Measurements from ENCODE around the gene FBXO31.
"Not testable (repeated sequence)": the region's sequence is repeated elsewhere in the genome, so short reads cannot be mapped to it uniquely, and the experiment has no call there.

FBXO31 gene

DNA sequence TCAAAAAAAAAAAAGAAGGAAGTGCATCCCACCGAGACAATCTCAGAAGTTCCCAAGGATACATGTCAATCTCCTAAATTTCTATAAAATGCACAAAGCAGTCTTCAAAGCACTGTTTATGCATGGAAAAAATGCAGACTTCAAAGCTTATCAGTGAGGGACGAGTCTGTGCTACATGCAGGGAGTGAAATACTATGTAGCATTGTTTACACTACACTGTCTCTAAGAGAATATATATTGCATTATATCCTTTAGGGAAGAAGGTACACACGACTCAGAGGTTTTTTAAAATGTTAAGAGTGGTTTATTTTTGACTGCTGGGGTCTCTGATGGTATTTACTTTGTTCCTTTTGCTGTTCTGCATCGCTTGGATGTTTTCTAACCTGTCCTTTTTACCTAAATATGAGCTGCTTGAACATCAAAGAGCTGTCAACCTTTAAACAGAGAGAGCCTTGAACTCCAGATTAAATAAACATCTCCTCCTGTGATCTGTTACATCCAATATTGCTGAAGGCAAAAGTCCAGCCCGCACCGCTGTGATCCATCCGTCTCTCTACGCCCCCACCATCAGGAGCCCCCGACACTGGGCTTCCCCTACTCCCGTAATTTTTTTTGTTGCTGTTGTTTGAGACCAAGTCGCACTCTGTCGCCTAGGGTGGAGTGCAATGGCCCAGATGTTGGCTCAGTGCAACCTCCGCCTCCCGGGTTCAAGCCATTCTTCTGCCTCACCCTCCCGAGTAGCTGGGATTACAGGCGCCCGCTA lies 1.4 kb downstream of the FBXO31 start:
- peak in 1 of 2 experiments; percentile 42 for DNase-seq

DNA sequence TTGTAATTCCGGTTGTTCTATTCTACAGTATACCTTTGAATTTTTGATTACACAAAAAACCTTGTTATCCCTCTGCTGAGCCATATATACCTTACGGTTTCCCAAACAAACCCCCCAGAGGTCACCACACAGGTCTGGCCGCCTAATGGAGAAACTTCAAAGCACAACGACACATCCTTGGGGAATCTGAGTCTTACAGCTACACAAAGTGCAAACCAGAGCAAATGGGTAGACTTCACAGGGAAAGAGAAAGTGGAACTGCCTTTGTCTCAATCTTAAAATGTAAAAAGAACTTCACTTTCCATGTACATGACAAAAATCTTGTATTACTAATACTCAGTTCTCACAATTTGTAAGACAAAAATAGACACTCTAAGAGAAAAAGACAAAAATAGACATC lies 2.7 kb downstream of the FBXO31 start:
- no peak for DNase-seq

DNA sequence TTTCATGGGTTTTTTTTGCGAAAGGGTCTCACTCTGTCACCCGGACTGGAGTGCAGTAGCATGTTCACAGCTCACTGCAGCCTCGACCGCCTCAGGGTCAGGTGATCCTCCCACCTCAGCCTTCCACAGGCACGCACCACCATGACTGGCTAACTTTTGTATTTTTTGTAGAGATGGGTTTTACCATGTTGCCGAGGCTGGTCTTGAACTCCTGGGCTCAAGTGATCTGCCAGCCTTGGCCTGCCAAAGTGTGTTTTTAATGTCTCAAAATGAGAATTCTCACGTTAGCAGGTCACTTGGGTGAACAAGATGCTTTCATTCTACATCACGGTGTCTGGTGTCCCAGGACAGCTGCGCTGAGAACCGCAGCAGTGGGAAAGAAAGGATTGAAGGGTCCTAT lies 3.2 kb downstream of the FBXO31 start:
- no peak for DNase-seq

DNA sequence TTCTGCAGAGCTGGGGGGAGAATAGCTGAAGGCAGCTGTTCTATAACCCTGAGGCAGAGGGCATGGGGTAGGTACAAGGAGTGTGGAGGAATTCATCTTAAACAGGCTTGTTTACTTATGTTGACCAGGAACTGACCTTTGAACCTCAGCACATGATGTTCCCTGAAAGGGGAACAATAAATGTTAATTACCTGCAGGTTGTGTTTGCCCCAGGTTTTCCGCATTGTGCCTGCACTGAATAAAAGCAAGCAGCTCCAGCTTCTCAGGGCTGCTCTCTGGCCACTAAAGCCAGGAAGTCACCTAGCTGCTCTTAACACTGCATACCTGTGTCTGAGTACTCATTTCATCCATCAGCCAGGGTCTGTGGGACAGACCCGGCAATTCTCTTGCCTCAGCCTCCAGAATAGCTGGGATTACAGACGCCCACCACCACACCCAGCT lies 4.2 kb downstream of the FBXO31 start:
- DNase-seq, result not testable (repeated sequence)

DNA sequence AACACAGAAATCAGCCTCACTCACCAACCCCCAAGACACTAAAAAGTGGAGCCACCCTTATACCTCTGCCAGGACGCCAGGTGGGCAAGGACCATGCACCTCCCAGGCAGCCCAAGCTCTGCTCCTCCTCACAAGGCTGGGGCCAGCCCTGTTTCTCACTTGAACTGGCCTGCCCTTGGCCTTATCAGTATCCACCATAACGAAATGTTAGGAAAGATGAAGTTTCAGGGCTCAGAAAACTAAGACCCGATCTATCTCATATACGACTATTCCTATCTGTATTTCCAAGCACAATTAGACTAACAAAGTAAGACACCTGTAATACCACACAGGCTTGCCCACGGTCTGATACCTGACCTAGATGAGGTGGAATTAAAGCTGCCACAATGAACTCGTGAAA lies 6.9 kb downstream of the FBXO31 start:
- DNase-seq, result no peak

DNA sequence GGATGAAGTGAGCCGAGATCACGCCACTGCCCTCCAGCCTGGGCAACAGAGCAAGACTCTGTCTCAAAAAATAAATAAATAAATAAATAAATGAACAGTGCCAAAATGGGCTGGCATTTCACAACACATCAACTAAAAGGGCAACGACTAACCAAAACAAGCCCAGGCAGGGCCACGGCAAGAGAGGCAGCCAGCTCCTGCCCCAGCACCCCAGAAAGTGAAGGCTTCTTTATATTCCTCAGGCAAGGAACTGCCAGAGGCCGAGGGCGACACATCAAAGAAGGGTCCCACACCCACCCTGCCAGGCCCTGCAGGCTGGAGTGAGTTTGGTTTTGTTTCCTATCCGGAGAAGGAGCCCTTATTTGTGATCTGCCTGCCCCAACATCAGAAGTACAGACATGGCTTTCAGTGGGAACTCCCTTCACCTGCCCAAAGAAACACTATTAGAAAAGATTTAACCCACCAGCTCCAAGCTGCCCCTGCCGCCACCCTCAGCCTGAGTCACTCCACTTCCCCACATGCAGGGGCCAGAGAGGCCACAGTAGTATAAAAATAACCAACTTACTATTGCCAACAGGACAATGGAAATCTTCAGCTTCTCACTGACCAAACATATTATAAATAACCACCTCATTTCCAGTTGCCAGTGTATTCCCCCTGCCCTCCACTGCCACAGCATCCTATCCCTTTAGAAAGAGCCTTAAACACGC lies 8.0 kb downstream of the FBXO31 start:
- no peak for DNase-seq

DNA sequence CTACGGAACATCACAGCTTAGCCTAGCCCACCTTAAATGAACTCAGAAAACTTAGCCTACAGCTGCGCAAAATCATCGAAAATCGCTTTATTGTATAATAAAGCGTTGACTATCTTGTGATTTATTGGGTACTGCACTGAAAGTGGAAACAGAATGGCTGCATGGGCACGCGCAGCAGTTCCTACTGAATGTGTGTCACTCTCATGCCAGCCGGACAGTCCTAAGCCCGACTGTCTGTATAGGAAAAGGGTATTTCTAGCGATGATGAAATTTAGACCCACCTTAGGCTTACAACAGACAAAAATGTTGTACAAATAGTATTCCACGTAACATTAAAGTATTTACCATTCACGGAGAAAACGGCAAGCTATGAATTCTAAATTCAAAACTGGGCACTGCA lies 9.3 kb downstream of the FBXO31 start:
- DNase-seq, result no peak

DNA sequence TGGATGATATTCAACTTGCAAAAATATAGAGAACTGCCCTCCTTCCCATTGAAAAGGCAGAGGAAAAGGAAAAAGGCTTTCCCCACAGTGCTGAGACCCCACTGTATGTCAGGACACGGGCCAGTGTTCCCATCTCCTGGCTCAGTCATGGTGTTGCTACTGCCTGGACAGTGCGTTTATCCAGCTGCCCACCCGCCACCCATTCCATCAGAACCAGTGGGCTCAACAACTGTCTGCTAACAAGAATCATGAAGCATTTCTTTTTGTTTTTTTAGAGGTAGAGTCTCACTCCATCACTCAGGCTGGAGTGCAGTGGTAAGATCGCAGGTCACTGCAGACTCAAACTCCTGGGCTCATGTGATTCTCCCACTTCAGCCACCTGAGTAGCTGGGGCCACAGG lies 11.3 kb downstream of the FBXO31 start:
- no peak for DNase-seq

DNA sequence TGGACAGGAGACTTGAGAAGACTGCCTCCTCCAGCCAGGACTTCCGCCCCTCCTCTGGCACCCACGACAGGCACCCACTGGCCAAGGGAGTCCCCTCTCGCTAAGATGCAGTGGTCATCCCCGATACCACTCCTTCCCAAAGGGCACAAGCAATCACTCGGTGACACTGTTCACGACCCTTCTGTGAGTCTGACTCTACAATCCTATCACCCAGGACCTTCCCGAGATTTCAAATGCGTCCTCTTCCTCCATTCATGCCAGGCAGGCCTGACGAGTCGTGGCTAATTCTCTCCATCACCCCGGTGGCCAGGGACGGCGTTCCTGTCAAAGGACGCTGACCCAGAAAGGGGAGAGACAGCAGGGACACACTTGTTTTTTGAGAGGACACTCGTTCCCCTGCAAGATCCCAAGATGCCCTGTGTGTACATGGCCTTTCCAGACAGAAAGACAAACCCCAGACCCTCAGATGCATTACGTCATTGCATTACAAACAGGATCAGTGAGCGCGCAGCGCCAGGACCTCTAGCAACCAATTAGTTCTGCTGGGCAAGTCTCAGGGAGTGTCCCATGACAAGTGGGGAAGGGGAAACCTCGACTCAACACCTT lies 12.2 kb downstream of the FBXO31 start:
- peak in 1 of 2 experiments; percentile 16 for DNase-seq

DNA sequence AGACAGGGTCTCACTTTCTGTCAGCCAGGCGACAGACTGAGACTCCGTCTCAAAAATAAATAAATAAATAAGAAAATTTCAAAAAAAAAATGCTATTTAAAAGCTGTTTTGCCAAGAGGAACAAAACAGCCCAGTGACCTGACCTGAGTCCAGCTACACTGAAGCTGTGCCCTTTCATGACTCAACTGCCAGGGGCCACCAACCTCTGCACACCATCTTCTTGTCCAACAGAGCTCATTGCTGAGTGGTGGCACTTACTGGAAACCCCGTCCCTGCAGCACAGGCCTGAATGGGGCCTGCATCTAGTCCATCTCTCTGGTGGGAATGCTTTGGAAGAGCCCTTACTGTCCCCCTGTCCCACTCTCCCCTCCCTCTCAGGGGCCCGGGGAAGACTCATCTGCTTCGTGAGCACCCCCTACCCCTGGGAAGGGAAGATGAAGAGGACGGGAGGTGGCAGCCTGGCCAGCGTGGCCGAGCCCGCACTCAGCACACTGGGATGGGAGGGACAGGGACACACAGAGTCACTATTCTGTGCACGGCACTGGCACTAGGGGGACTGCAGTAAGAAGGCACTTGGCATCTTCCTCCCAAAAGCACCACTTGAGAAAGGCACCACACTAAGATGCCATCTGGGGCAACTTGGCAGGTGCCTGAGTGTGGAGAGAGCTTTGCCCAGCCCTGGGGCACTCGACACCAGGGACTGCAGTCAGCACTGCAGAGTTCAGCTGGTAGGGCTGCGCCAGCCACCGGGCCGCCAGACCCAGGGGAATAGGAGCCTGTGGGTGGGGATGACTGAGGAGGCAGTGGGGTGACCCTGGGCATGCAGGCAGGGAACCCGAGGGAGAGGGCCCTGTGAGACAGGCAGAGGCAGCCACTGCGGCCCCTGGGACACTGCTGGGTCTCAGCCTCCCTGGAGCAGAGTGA lies 13.5 kb downstream of the FBXO31 start:
- peak; percentile 94 to 95 for DNase-seq

DNA sequence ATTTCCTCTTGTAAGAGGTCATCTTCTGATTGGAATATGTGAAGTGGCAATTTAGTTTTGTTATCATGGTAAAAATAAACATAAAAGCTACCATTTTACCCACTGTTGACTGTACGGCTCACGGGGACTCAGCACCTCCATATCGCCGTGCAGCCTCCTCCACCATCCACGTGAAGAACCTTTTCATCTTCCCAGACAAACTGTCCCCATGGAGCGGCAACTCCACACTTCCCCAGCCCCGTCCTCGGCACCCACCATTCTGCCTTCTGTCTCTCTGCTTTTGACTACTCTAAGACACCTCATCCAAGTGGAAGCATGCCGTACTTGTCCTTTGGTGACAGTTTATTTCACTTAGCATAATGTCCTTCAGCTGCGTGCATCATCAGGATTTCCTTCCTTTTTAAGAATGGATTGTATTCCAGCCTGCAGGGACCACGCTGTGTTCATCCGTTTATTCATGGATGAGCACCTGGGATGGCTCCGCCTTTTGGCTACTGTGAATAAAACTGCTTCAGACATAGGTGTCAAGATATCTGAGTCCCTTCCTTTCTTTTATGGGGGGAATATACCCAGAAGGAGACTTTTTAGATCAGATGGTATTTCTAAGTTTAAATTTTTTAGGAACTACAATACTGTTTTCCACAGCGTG lies 14.3 kb downstream of the FBXO31 start:
- DNase-seq, result no peak

DNA sequence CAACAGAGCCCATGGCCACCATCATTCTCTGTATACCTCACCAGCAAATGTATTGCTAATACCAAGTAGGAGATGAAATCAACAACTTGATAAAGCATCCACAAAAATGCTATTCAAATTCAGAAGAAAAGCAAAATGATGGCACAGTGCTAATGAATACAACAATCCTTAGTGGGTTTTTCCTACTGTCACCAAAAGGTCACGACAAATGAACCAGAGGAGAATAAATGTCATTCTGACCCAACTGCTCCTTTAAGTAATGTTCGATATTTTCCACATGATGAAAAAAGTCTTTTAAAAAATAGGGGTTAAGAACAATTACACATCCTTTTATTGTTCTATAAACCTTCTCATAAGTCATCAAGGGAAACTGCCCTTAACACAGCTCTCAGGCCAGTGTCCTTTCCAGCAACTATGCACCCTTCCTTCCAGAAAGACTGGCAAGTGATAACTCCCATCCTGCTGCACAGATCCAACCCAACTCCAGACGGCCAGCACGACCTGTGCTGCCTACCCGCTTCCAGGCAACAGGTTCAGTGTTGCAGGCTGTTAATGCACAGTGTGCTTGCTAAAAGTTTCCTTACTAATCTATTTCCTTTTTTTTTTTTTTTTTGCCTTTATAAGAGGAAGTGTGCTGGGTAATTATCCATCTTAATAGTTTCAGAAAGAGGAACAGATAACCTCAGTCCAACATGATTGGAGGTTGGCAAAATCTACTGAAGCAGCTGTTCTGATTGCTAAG lies 15.4 kb downstream of the FBXO31 start:
- no peak for DNase-seq

DNA sequence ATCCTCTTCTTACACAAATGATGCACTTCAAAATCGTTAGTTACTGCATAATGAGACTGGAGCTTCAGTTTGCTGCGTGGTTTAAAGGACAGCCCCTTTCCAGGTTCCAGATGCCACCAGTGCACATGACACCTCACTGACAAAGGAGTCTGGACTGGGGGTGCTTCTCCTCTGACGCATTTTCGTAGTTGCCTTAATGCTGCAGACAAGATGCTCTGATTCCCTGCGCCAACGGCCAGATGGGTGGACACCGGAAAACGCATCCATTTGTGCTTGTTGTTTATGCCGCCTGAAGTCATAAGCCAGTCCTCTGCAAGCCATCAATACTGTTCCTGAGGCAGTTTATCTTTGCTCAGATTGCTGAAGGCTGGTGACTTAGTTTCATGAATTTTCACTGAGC lies 16.0 kb downstream of the FBXO31 start:
- peak; percentile 76 to 87 for DNase-seq

DNA sequence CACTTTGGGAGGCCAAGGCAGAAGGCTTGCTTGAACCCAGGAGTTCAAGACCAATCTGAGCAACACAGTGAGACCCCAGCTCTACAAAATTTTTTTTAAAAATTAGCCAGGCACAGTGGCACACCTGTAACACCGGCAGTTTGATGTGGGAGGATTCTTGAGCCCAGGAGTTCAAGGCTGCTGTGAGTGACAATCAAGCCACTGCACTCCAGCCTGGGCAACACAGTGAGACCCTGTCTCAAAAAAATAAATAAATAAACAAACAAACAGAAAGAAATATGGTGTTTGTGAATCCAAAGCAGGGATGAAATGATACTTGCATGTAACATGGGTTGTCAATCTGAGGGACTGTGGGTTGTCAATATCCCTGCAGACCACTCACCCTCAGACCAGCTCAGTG lies 16.6 kb downstream of the FBXO31 start:
- DNase-seq, result no peak

DNA sequence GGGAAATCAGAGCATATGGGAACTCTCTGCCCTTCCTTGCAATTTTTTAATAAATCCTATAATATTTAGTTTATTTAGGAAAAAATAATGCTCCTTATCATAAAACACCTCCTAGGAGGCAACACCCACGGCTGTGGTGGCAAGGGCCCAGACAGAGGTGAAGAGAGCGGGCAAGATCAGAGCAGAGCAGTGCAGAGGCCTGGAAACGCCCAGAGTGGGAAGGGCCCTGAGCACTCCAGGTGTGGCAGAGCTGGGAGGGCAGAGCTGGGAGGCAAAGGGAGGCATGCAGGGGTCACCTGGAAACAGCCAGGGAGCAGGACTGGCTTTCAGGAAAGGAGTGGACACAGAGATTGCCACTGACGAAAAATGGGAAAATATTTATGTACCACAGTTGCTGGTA lies 17.3 kb downstream of the FBXO31 start:
- no peak for DNase-seq

DNA sequence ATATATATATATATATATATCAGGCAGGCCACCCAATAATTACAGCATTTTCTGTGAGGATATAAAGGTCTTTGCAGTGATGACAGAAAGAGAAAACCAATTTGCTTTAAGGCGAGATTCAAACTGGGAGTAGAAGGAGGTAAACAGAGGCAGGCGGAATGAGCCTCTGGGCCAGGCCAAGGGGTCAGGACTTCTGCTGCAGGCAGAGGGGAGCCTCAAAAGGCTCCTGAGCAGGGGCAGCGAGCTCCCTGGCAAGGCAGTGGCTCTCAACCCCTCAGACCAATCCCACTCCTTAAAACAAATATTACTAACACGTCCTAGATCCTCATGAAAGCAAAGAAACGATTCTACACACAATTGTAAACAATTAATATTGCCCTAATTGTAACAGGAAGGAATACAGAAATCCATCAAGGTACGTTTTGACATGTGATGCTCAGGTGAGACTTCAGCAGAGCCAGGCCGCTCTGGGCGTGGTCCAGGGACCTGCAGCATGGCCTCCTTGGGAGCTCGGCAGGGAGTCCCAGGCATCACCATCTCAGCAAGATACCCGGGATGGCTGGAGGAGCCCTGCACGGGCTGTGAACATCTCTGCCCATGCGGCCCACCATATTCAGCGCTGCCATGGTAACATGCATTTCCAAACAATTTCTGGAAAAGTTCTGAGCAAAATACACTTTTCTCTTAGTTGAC lies 18.4 kb downstream of the FBXO31 start:
- no peak for DNase-seq

DNA sequence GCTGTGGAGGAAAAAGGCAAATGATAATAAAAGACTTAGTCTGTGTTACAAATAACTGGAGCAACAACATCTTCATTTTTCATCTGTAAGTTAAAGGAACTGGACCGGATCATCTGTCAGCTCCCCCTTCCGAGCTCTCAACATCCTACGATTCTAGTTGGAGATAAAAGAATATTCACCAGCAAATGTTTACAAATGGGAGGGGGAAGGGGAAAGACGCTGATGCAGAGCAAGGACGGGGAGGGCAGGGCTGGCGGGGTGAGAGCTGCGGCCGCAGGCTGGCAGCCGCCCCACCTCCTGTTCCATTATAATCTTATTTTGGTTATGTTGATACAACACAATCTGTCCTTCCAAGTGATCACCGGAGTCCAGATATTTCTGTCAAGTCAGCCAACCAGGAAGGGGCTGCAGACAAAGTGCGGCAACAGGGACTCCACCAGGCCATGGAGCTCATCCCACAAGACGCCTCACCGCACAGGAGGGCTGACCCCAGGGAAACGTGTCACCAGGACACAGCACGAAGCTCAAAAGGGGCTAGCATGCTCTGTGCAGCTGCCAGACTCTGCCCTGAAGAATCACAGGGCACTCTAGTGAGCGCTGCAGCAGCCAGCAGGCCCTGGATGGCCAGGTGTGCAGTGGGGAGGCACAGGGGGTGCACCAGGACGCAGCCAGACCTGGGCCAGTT lies 19.7 kb downstream of the FBXO31 start:
- DNase-seq, result peak; percentile 51 to 85

DNA sequence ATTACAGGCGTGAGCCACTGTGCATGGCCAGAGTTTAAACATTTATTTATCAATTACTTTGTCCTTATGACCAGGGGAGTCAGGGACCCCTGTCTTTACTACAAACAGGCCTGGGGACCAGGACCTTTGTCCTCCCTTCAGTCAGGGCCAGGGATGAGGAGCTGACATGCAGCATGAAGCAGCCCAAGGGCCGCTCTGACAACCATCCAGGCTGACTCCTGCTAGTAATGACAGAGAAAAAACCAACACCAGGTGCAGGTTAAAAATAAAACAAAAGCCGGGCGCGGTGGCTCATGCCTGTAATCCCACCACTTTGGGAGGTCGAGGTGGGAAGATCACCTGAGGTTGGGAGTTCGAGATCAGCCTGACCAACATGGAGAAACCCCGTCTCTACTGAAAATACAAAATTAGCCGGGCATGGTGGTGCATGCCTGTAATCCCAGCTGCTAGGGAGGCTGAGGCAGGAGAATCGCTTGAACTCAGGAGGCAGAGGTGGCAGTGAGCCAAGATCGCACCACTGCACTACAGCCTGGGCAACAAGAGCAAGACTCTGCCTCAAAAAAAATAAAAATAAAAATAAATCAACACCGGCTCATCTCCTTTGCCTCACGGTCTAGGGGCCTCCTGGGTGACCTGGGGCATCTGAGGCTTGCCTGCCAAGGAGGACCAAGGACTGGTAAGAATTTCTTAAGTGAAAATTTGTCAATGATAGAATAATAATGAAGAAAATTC lies 20.6 kb downstream of the FBXO31 start:
- not testable (repeated sequence) for DNase-seq

DNA sequence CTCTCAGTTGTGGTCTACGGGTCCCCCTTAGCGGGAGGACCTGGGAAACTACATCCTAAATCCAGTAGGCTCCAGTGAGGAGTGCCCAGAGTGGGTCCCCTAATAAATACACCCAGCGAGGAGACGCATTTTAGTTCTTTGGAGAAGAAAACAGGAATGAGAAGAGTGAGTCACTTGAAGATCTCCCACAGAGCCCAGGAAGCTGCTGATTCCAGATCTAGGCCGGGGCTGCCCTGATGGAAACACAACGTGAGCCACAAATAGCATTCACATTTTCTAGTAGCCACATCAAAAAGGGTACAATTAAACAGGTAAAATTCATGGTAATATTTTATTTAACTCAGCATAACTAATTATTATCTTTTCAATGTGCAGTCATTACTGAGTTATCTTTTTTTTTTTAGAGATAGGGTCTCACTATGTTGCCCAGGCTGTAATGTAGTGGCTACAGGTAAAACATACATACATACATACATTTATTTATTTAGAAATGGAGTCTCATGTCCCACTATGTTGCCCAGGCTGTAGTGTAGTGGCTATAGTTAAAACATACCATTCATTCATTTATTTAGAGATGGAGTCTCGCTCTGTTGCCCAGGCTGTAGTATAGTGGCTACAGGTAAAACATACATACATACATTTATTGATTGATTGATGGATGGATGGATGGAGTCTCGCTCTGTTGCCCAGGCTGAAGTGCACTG lies 21.5 kb downstream of the FBXO31 start:
- DNase-seq, result no peak
